ENCODE data around the gene SFTA2. TPM values are rescaled to one million over a fixed set of nuclear protein-coding genes. Genes with fewer than 3 reads are reported as not detected.

The SFTA2 gene
- total and polyA plus RNA-seq, 2 of the 8 experiments (the other 6 are each of a cell fraction or from before 2014, with no cell fraction given): not detected

- DNase-seq (ENCODE audit: low read depth in 1 of 2, low spot score in 2 of 2) (no peak), FAIRE-seq (no peak)
- Histone ChIP-seq H3K56ac (replicated peaks; ENCODE audit: insufficient read length, low read depth, low read length) (no peak overlapping the region), H3K23me2 (ENCODE audit: low read depth, low read length) (peaks cover 5% of the 10 kb centered on the region; the same call in 1 of the 2 replicates), H3K18ac (ENCODE audit: extremely low read depth, low read length) (no peak overlapping the region), H4K5ac (ENCODE audit: insufficient read length, low read depth, low read length) (no peak overlapping the region), H3K27me3 (replicated peaks in 1 of 4; ENCODE audit: control insufficient read depth in 3 of 4, extremely low read depth in 1 of 4, insufficient read depth in 3 of 4, low read length in 3 of 4) (no peaks in the 10 kb centered on the region), H3K36me3 (ENCODE audit: control insufficient read depth in 2 of 4, insufficient read depth in 4 of 4, low read length in 3 of 4) (peaks cover 35 to 64% (median 54%) of the 10 kb centered on the region in 4 experiments), H3K4me2 (ENCODE audit: insufficient read depth in 1 of 2, low read depth in 2 of 2, low read length in 2 of 2) (no peak overlapping the region), H3K23ac (ENCODE audit: insufficient read length) (no peak overlapping the region), H3K79me2 (ENCODE audit: control insufficient read depth in 1 of 2, insufficient read depth in 2 of 2, low read length in 2 of 2) (no peaks in the 10 kb centered on the region), H3K9ac (replicated peaks in 1 of 4; ENCODE audit: extremely low read depth in 1 of 4, low read depth in 3 of 4, low read length in 3 of 4) (no peak overlapping the region; a peak in 1 of 7 replicates), H2BK15ac (ENCODE audit: low read length) (no peak overlapping the region), H2AK5ac (ENCODE audit: low read depth, low read length) (no peak overlapping the region), H3K4ac (replicated peaks; ENCODE audit: insufficient read length, low read depth, low read length) (no peak overlapping the region), H3K27ac (ENCODE audit: low read depth, low read length) (no peak overlapping the region), H3K4me3 (ENCODE audit: extremely low read depth in 1 of 4, insufficient read depth in 2 of 4, low read depth in 3 of 4, low read length in 4 of 4) (no peak overlapping the region), H3K14ac (ENCODE audit: insufficient read length) (no peak overlapping the region), H2BK12ac (ENCODE audit: low read depth, low read length) (no peak overlapping the region), H2AFZ (ENCODE audit: low read length) (no peak overlapping the region), H3K79me1 (ENCODE audit: low read depth, low read length) (peaks cover 5% of the 10 kb centered on the region; the same call in 1 of the 2 replicates), H3K4me1 (replicated peaks in 1 of 4; ENCODE audit: control insufficient read depth in 3 of 4, insufficient read depth in 4 of 4, low read length in 3 of 4) (no peaks in the 10 kb centered on the region), H4K20me1 (replicated peaks in 1 of 2; ENCODE audit: control insufficient read depth in 1 of 2, insufficient read depth in 2 of 2, low read length in 2 of 2) (peaks cover 2 to 11% of the 10 kb centered on the region in 2 experiments), H4K8ac (ENCODE audit: extremely low read depth, insufficient read depth, low read length) (no peak overlapping the region), H2BK20ac (ENCODE audit: low read length) (no peak overlapping the region), H2BK5ac (ENCODE audit: low read depth, low read length) (no peak overlapping the region), H4K91ac (replicated peaks; ENCODE audit: insufficient read length, low read length) (no peak overlapping the region), H3K9me3 (ENCODE audit: insufficient read depth in 2 of 2, low read depth in 1 of 2, low read length in 1 of 2) (no peaks in the 10 kb centered on the region), H2BK120ac (replicated peaks; ENCODE audit: low read depth, low read length) (no peak overlapping the region)
- ChIA-PET CTCF (ENCODE audit: partially characterized antibody) (interaction anchor here (0.8 to 1.7 kb wide), 10 partner anchors 9 to 181 kb away, joined by 3 to 5 read pairs (median 4); partner anchors contain the start of gene GTF2H4), POLR2A (ENCODE audit: partially characterized antibody) (interaction anchor here (1.4 to 5.4 kb wide), 7 partner anchors 10 to 77 kb away, joined by 3 to 22 read pairs (median 5); partner anchors contain the start of genes DDR1 and VARS2)
- no peak for TF ChIP-seq CHD2 (IDR thresholded peaks at IDR 0.05; ENCODE audit: low read length)
- no peak for TF ChIP-seq CBX5 (IDR thresholded peaks at IDR 0.05; ENCODE audit: low read depth, low read length)
- TF ChIP-seq SP2 (IDR thresholded peaks at IDR 0.05; ENCODE audit: low read length): no peak
- no peak for TF ChIP-seq NANOG (IDR thresholded peaks at IDR 0.05; ENCODE audit: insufficient read depth, low read depth, low read length, poor library complexity, severe bottlenecking)
- no peak for TF ChIP-seq ATF3 (IDR thresholded peaks at IDR 0.05; ENCODE audit: insufficient read depth, low read depth, low read length)
- TF ChIP-seq CTBP2 (IDR thresholded peaks at IDR 0.05; ENCODE audit: borderline replicate concordance, insufficient read depth, insufficient read length, low read length): no peak
- no peak for TF ChIP-seq BCL11A (IDR thresholded peaks at IDR 0.05; ENCODE audit: low read depth in 2 of 2, low read length in 2 of 2)
- WGBS, 2 experiments (ENCODE audit: extremely low coverage in 1 of 2, insufficient coverage in 1 of 2, insufficient read length in 1 of 2, insufficient replicate concordance in 2 of 2, low coverage in 1 of 2, low lambda C conversion rate in 2 of 2, missing lambda C conversion rate in 1 of 2): 88% methylated on average over 20 of the region's 23 CpGs; no CpG with 5 or more reads in 1 of the 2 experiments
Measured at GRCh38 chr6:30898750-30899360, 33.1 kb downstream of the SFTA2 start.
